GM19324 (cell line): ENCODE measurements around the gene COX17.

ENCODE experiments used
- ATAC-seq: cut with Tn5 transposase; IDR thresholded peaks from one replicate; pipeline ENCODE4 v1.9.1; 2021; ENCODE audit warnings: mild to moderate bottlenecking, moderate library complexity; ENCODE audit not compliant: unreplicated experiment, low FRiP score

COX17 gene

GRCh38 chr3:119626196-119626595 is 51.0 kb downstream of the COX17 start:
- no peak for ATAC-seq

GRCh38 chr3:119625451-119626153 is 51.6 kb downstream of the COX17 start:
- ATAC-seq, result no peak

GRCh38 chr3:119624002-119624720 is 53.0 kb downstream of the COX17 start:
- no peak for ATAC-seq

DNA sequence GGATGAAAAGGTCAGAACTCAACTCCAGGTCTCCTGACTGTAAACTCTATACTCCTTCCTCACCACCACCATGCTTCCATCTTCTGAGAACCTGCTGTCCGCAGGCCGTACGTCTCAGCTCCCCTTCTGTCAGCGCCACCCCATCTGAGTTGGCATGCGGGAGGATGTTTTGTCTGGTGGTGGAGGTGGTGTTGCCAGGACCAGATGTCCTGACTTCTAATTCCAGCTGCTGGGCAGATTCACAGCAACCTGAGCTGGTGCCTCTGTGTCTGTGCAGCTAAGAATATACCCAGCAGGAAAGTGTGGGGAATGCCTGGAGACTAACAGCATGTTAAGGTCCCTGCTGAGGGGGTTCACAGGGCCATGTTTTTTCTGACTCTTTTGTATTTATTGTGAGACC is 56.3 kb downstream of the COX17 start:
- no peak for ATAC-seq
